HG03135 (cell line): ENCODE data around the gene RGS19.

Experiments used
- ATAC-seq: cut with Tn5 transposase; IDR thresholded peaks from one replicate; pipeline ENCODE4 v1.9.1; 2021; ENCODE audit warnings: mild to moderate bottlenecking, moderate library complexity; ENCODE audit not compliant: unreplicated experiment

The RGS19 gene

DNA sequence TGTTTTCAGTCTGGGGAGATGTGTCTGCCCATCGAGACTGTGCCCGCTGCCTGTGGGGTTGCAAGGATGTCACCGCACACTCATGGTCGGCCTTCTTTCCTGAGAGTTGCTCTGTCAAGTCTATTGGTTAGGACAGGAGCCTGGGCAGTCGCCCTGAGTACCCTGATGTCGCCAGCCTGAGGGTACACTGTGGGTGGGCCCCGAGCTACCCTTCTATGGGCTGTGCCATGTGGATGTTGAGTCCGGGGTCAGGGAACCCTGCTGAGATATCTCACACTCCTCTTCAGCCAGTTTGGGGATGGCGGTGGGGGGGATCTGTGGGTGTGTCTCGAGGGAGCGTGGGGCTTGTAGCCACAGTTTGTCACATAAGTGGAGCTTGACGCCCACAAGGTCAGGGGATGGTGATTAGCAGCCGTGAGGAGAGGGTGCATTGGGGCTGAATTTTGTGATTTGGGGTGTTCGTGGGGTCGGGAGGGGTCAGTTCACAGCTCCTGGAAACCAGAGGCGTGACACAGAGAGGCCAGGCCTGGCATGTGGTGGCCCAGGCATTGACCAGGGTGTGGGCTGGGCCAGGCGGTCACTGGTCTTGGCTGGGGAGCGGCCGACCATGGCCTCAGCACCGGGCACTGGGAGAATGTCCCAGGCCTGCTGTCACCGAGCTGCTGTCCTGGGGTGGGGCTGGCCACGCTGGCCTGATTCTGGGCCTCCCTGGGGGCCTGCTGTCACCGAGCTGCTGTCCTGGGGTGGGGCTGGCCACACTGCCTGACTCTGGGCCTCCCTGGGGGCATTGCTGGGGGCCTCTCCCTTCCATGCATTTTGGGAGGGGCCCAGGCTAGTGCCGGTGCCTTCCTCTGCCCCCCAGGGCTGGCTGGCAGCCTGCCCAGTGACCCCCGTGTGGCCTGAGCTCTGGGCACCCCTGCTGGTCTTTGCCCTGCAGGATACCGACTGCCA is 29.7 kb upstream of the RGS19 start:
- no peak for ATAC-seq

DNA sequence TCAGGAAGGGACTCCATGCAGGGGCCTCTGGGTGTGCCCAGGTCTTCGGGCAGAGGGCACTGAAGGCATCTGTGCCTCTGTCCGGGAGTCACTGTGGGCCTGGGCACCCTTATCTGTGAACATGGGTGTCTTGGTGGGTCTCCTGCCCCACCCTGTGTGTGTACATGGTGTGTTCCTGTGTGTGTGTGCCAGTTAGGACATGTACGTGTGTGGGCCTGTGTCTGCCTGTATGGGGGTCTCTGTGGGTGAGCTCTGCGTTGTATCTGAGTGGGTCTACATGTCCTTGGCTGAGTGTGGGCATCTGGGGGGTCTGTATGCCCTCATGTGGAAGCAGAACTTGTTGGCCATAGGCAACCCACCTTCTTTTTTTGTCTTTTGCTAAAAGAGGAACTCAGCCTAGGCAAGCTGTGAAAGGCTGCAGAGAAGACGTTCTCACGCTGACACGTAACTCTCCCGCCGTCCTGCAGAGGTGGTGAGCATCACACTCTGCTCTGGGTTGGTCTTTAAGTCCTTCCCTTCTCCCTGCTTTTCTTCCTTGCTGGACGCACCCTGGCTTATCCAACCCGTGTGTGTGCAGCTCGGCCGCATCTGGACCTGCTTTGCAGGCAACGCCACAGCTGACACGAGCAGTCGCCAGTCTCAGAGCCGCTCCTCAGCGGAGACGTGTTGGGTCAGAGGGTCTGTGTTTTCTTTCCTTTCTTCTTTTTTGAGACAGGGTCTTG is 28.6 kb upstream of the RGS19 start:
- ATAC-seq: no peak

DNA sequence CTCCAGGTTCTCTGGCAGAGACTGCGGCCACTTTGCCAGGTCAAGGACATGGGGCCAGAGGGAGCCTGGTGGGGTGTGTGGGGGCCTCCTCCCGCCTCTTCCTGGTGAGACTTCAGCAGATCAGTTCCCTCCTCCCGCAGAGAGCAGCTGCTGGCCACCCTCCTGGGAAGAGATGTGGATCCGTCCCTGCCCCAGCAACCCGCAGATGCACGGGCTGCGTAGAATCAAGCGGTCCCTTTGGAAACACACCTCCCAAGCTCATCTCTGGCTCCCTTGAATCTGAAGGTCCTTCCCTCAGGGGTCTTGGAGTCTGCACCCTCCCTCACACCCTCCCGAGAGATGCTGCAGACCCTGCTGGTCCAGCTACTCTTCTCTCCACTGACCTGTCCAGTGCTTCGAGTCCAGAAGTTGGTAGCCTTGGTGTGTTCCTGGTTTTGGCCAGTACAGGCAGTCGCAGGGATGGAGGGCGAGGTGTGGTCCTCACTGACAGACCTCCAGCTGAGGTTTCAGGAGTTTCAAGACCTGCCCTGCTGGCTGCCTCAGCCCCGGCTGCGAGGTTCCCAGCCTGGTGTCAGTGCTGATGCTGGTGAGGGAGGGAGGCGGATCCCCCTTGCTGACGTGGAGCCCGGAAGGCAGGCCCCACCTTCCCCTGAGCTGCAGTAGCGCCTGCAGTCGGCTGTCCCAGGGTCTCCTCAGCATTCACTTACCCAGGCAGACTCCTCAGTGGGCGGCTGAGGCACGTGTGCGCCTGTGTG is 27.8 kb upstream of the RGS19 start, which contains the start of gene NPBWR2:
Gene NPBWR2 (minus strand): TSS at position 585 of the 755 bp plus-strand sequence. CDS start 734 bp downstream, outside the sequence.
- ATAC-seq: no peak

DNA sequence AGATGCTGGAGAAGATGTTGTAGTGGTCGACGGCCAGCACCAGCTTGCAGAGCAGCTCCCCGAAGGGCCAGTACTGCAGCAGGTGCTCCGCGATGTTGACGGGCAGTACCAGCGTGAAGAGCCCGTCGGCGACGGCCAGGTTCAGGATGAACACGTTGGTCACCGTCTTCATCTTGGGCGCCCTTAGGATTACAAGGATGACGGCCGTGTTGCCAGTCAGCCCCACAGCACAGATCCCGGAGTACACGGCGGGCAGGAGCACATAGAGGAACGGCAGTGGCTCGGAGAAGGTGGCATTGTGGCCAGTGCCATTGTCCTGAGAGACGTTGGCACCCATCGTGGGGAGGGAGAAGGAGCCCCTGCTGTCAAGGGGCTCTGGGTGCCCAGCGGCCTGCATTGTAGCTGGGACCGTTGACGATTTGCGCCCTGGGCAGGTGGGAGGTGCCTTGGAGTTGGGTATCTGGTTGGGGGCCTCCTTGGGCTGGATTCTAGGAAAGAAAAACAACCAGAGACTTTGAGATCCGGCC is 27.2 kb upstream of the RGS19 start:
- ATAC-seq: no peak

DNA sequence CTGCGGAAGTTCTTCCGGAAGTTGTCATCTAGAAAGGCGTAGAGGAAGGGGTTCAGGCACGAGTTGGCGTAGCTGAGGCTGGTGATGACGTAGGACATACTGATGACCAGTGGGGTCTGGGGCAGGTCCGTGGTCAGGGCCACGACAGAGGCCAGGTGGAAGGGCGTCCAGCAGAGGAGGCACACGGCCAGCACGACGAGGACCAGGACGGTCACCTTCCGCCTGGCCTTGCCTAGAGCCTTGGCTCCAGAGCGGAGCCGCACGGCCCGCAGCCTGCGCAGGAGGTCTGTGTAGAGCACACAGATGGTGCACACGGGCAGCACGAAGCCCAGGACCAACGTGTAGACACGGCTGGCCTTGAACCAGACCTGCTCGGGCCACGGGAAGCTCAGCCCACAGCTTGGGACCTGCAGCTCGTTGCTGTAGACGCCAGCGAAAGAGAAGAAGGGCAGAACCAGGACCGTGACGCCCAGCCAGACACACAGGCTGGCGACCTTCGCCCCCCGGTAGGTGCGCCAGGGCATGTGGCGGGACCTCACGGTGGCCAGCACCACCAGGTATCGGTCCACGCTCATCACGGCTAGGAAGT is 26.6 kb upstream of the RGS19 start:
- no peak for ATAC-seq

- ATAC-seq: no peak
These were observed 25.5 kb upstream of the RGS19 start for GRCh38 chr20:64104667-64105451.

DNA sequence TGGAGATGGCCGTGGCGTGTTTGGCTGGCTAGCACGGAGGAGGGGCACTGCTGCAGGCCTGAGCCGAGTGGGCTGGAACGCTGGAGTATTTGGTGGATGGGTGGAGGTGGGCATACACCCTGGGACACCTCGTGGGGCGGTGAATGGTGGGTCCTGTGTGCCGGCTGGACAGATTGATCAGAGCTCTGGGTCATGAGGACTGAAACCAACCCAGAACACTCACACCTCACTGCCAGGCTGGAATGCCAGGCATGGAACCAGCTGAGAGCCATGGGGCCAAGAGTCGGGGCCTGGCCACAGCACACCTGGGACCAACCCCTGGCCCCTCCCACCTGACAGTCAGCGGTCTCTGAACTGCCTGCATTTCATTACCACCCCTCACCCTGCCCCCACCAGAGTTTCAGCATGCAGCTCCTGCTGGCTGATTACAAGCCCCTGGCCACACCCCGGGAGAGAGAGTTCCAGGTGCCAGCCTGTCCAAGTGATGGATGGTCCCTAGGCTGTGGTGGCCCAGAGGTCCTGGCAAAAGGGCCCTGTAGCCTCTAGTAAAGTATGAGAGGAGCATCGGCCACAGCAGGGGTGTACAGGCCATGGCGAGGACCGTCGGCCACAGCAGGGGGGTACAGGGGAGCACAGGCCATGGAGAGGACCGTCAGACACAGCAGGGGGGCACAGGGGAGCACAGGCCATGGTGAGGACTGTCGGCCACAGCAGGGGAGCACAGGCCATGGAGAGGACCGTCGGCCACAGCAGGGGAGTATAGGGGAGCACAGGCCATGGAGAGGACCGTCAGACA is 24.8 kb upstream of the RGS19 start:
- no peak for ATAC-seq

- no peak for ATAC-seq
These were observed 23.5 kb upstream of the RGS19 start for GRCh38 chr20:64102647-64103354.

- ATAC-seq: no peak
These were observed 22.7 kb upstream of the RGS19 start for GRCh38 chr20:64101731-64102621.

GRCh38 chr20:64100946-64101688 is 21.8 kb upstream of the RGS19 start:
- ATAC-seq: no peak

DNA sequence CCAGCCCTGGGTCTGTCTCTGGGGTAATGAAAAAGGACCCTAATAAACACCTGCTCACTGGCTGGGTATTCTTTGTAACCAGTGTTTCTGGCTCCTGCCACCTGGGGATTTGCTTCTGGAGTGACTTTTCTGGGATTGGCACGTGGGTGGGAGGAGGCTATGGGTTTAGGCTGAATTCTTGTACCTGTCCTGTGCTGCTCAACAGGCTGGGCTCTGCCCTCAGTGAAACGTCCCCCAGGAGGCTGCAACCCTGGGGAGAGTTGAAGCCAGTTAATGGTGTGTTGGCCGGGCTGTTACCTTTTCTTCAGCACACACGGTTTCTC is 21.2 kb upstream of the RGS19 start:
- ATAC-seq: no peak

- ATAC-seq: no peak
These were observed 20.7 kb upstream of the RGS19 start for GRCh38 chr20:64099880-64100565.

DNA sequence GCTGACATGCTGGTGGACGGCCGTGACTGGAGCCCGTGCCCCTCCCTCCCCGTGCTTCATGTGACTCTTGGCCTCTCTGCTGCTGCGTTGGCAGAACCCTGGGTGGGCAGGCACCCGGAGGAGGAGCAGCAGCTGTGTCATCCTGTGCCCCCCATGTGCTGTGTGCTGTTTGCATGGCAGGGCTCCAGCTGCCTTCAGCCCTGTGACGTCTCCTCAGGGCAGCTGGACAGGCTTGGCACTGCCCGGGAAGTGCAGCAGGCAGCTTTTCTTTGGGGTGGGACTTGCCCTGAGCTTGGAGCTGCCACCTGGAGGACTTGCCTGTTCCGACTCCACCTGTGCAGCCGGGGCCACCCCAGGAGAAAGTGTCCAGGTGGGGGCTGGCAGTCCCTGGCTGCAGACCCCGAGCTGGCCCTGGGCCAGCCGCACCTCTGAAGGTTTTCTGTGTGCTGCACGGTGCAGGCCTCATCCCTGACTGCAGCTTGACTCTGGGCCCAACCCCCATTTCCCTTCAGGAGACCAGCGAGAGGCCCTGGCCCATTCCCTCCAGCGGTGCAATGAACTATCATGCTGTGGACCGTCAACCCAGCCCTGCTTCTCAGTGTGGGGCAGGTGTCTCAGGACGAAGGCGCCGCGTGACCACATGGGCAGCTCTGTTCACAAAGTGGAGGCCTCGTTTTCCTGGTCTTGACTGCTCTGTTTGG is 19.9 kb upstream of the RGS19 start:
- no peak for ATAC-seq

GRCh38 chr20:64098471-64099013 is 19.2 kb upstream of the RGS19 start:
- ATAC-seq: no peak

- ATAC-seq: no peak
These were observed 17.2 kb upstream of the RGS19 start for GRCh38 chr20:64096535-64096934.
